ENCODE data around the gene IQCF2. TPM values are rescaled to one million over a fixed set of nuclear protein-coding genes. Genes with fewer than 3 reads are reported as not detected.

IQCF2 gene
- total and polyA plus RNA-seq, 10 donors: not detected

DNA sequence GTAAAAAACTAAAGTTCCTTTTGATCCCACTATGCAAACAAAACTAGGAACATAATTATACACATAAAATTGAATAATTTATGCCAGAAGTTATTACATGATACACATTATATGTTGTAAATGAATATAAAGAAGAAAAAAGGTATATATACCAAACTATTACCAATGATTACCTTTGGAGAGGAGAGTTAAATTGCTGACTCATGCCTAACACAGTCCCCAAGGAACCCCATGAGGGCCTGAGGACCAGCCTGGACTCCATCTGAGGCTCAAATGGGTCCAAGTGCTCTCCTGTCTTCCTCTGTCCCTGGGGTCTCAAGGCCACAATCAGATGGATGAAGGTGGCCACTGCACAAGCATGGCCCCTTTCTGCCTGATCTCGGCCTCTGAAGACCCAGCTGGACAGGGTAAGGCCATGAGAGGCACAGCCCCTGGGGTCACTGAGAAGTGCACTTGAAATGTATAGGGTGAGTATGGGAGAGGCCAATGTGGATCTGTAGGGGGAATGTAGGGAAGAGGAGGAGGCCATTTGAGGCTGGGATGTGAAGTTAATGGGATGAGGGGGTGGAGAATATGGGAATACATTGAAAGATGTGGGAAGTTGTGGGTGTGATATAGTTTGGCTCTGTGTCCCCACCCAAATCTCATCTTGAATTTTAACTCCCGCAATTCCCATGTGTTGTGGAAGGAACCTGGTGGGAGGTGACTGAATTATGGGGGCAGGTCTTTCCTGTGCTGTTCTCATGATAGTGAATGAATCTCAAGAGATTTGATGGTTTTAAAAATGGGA, 42.8 kb downstream of the IQCF2 start:
- no peak overlapping the region for H3K4me3 ChIP-seq
- H3K9me3 ChIP-seq: peaks cover 0 to 40% (median 10%) of the 10 kb centered on the region in 8 donors
- no peaks in the 10 kb centered on the region for H3K36me3 ChIP-seq
- TF ChIP-seq POLR2AphosphoS5 (IDR thresholded peaks at IDR 0.05) (no peak), CTCF (IDR thresholded peaks at IDR 0.05 in 8 of 11, conservative IDR thresholded peaks at IDR 0.05 in 3 of 11) (no peak), POLR2A (IDR thresholded peaks at IDR 0.05) (no peak)
- intact Hi-C loops (cut with DNase I; ENCODE audit: low total_unique reads): no loop called here
- DNase-seq: no peak
- H3K27ac ChIP-seq: no peak overlapping the region
- no peaks in the 10 kb centered on the region for H3K4me1 ChIP-seq
- WGBS, 5 donors: 83 to 88% (median 86%) methylated on average over 2 of the region's 2 CpGs
- peaks cover 0 to 31% (median 0%) of the 10 kb centered on the region in 7 donors for H3K27me3 ChIP-seq (replicated peaks in 1 of 7)

DNA sequence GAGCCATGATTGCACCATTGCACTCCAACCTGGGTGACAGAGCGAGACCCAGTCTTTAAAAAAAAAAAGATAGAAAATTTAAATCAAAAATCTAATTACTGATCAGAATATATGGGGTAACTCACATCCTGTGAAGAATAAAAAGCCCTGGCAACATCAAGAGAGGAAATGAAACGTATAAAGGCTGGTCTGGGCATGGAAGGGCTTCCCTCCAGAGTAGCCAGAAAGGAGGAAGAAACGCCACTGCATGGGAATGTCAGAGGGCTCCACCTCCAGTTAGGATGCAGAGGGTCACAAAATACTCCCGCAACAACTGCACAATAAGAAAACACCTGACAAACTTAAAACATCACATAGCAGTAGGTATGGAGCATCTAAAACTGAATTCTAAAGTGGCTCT, 46.6 kb downstream of the IQCF2 start:
- Histone ChIP-seq H3K36me3 (no peaks in the 10 kb centered on the region), H3K27me3 (replicated peaks in 1 of 7) (peaks cover 0 to 21% (median 0%) of the 10 kb centered on the region in 7 donors), H3K4me1 (no peaks in the 10 kb centered on the region), H3K4me3 (no peak overlapping the region), H3K9me3 (peaks cover 0 to 51% (median 16%) of the 10 kb centered on the region in 8 donors), H3K27ac (no peak overlapping the region)
- no peak for DNase-seq
- intact Hi-C loops (cut with DNase I; ENCODE audit: low total_unique reads): no loop called here
- TF ChIP-seq CTCF (IDR thresholded peaks at IDR 0.05 in 8 of 11, conservative IDR thresholded peaks at IDR 0.05 in 3 of 11) (no peak), POLR2AphosphoS5 (IDR thresholded peaks at IDR 0.05) (no peak), POLR2A (IDR thresholded peaks at IDR 0.05) (no peak)
- 70 to 81% (median 78%) methylated on average over 4 of the region's 4 CpGs for WGBS, 5 donors

Small RNA genes lying within 50 kb of the gene (small RNA-seq; reads per million reads assigned to genes)
- 0 to 0.14 (median 0.07) reads per million in 4 donors for gene RN7SL504P

Other genes starting within 250 kb of the IQCF2 start
- 10 to 100 TPM; 29.8 to 66.3 (median 46.0) TPM for gene TEX264, start 190.4 kb upstream of the IQCF2 start, total RNA-seq
- gene TEX264, start 190.4 kb upstream of the IQCF2 start, polyA plus RNA-seq: 10 to 100 TPM; 49.9 to 73.1 (median 57.9) TPM
- gene GRM2, start 154.5 kb upstream of the IQCF2 start, total RNA-seq: 1 to 10 TPM; 1.1 to 2.7 (median 1.8) TPM
- gene GRM2, start 154.5 kb upstream of the IQCF2 start, polyA plus RNA-seq: 1 to 10 TPM in 1 of 3 donors, under 1 TPM in 2; 0.17 to 1.1 (median 0.61) TPM
- not detected for gene IQCF6, start 82.4 kb upstream of the IQCF2 start, total RNA-seq
- not detected for gene IQCF6, start 82.4 kb upstream of the IQCF2 start, polyA plus RNA-seq
- not detected for gene IQCF5, start 14.0 kb downstream of the IQCF2 start, total RNA-seq
- gene IQCF5, start 14.0 kb downstream of the IQCF2 start, polyA plus RNA-seq: not detected
- not detected for gene IQCF1, start 41.7 kb downstream of the IQCF2 start, total RNA-seq
- not detected for gene IQCF1, start 41.7 kb downstream of the IQCF2 start, polyA plus RNA-seq
- gene RRP9, start 80.3 kb downstream of the IQCF2 start, total RNA-seq: 10 to 100 TPM in 6 of 7 donors, 1 to 10 TPM in 1; 9.5 to 20.6 (median 12.5) TPM
- gene RRP9, start 80.3 kb downstream of the IQCF2 start, polyA plus RNA-seq: 10 to 100 TPM; 18.5 to 26.6 (median 21.2) TPM
- gene PARP3, start 80.7 kb downstream of the IQCF2 start, total RNA-seq: 10 to 100 TPM; 23.1 to 34.2 (median 28.2) TPM
- 10 to 100 TPM in 2 of 3 donors, 1 to 10 TPM in 1; 8.2 to 18.9 (median 16.5) TPM for gene PARP3, start 80.7 kb downstream of the IQCF2 start, polyA plus RNA-seq
- gene GPR62, start 93.8 kb downstream of the IQCF2 start, total RNA-seq: under 1 TPM in 1 of 7 donors, not detected in 6; 0.39 TPM
- gene GPR62, start 93.8 kb downstream of the IQCF2 start, polyA plus RNA-seq: under 1 TPM; 0.04 to 0.06 (median 0.05) TPM
- gene PCBP4, start 105.8 kb downstream of the IQCF2 start, total RNA-seq: 10 to 100 TPM; 17.1 to 24.6 (median 20.7) TPM
- 10 to 100 TPM; 12.8 to 41.7 (median 23.2) TPM for gene PCBP4, start 105.8 kb downstream of the IQCF2 start, polyA plus RNA-seq
- gene ABHD14B, start 112.4 kb downstream of the IQCF2 start, total RNA-seq: 10 to 100 TPM; 33.8 to 74.9 (median 56.3) TPM
- 10 to 100 TPM; 60.1 to 71.4 (median 66.8) TPM for gene ABHD14B, start 112.4 kb downstream of the IQCF2 start, polyA plus RNA-seq
- 10 to 100 TPM in 4 of 7 donors, 1 to 10 TPM in 3; 8.7 to 23.9 (median 12.3) TPM for gene ABHD14A, start 113.4 kb downstream of the IQCF2 start, total RNA-seq
- 10 to 100 TPM; 18.7 to 26.7 (median 22.1) TPM for gene ABHD14A, start 113.4 kb downstream of the IQCF2 start, polyA plus RNA-seq
- 10 to 100 TPM; 16.7 to 31.1 (median 26.0) TPM for gene ACY1, start 121.9 kb downstream of the IQCF2 start, total RNA-seq
- gene ACY1, start 121.9 kb downstream of the IQCF2 start, polyA plus RNA-seq: 10 to 100 TPM; 28.1 to 29.8 (median 29.2) TPM
- 1,000 to 10,000 TPM in 4 of 7 donors, 100 to 1,000 TPM in 3; 684 to 1,403 (median 1,036) TPM for gene RPL29, start 134.3 kb downstream of the IQCF2 start, total RNA-seq
- gene RPL29, start 134.3 kb downstream of the IQCF2 start, polyA plus RNA-seq: 1,000 to 10,000 TPM; 3,003 to 4,302 (median 4,113) TPM
- gene DUSP7, start 195.0 kb downstream of the IQCF2 start, total RNA-seq: 10 to 100 TPM; 31.5 to 68.6 (median 42.6) TPM
- 10 to 100 TPM in 1 of 3 donors, 1 to 10 TPM in 2; 5.4 to 20.1 (median 6.9) TPM for gene DUSP7, start 195.0 kb downstream of the IQCF2 start, polyA plus RNA-seq